Measurements from ENCODE around the gene RASGEF1C. TPM values are rescaled to one million over a fixed set of nuclear protein-coding genes. Genes with fewer than 3 reads are reported as not detected.

Gene RASGEF1C
- total RNA-seq, 1 donor = under 0.01 TPM

- H3K27ac ChIP-seq (ENCODE audit: low read depth, low read length) = no peak overlapping the region
- peaks cover 8% of the 10 kb centered on the region for H4K20me1 ChIP-seq (ENCODE audit: insufficient read depth, low read length)
- DNase-seq (ENCODE audit: insufficient read length, low spot score, missing footprints) = no peak
- peaks cover 28% of the 10 kb centered on the region for H3K27me3 ChIP-seq (ENCODE audit: insufficient read depth, low read length)
- H3K4me2 ChIP-seq (ENCODE audit: insufficient read depth, low read length) = no peak overlapping the region
- no peaks in the 10 kb centered on the region for H3K36me3 ChIP-seq (ENCODE audit: insufficient read depth, low read length)
- H3K4me1 ChIP-seq (ENCODE audit: insufficient read depth, low read length) = peaks cover 13% of the 10 kb centered on the region
- H3K9me3 ChIP-seq (ENCODE audit: low read depth, low read length) = no peaks in the 10 kb centered on the region
- TF ChIP-seq, protein P1, sequence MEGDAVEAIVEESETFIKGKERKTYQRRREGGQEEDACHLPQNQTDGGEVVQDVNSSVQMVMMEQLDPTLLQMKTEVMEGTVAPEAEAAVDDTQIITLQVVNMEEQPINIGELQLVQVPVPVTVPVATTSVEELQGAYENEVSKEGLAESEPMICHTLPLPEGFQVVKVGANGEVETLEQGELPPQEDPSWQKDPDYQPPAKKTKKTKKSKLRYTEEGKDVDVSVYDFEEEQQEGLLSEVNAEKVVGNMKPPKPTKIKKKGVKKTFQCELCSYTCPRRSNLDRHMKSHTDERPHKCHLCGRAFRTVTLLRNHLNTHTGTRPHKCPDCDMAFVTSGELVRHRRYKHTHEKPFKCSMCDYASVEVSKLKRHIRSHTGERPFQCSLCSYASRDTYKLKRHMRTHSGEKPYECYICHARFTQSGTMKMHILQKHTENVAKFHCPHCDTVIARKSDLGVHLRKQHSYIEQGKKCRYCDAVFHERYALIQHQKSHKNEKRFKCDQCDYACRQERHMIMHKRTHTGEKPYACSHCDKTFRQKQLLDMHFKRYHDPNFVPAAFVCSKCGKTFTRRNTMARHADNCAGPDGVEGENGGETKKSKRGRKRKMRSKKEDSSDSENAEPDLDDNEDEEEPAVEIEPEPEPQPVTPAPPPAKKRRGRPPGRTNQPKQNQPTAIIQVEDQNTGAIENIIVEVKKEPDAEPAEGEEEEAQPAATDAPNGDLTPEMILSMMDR (IDR thresholded peaks at IDR 0.05; ENCODE audit: extremely low read depth, low read depth, low read length) = no peak
- peaks cover 13% of the 10 kb centered on the region for H3K79me2 ChIP-seq (ENCODE audit: insufficient read depth, low read length)
- H2AFZ ChIP-seq (ENCODE audit: low read length) = no peak overlapping the region
- no peak overlapping the region for H3K4me3 ChIP-seq (ENCODE audit: insufficient read depth, low read length)
Observed at GRCh38 chr5:180074462-180074861, 134.5 kb downstream of the RASGEF1C start.

- H3K4me1 ChIP-seq (ENCODE audit: insufficient read depth, low read length) = peaks cover 13% of the 10 kb centered on the region
- peaks cover 23% of the 10 kb centered on the region for H3K79me2 ChIP-seq (ENCODE audit: insufficient read depth, low read length)
- no peak overlapping the region for H3K4me3 ChIP-seq (ENCODE audit: insufficient read depth, low read length)
- DNase-seq (ENCODE audit: insufficient read length, low spot score, missing footprints) = no peak
- H4K20me1 ChIP-seq (ENCODE audit: insufficient read depth, low read length) = peaks cover 8% of the 10 kb centered on the region
- H3K9me3 ChIP-seq (ENCODE audit: low read depth, low read length) = no peaks in the 10 kb centered on the region
- TF ChIP-seq, protein P1 (IDR thresholded peaks at IDR 0.05; ENCODE audit: extremely low read depth, low read depth, low read length) = no peak
- H3K36me3 ChIP-seq (ENCODE audit: insufficient read depth, low read length) = no peaks in the 10 kb centered on the region
- no peak overlapping the region for H3K27ac ChIP-seq (ENCODE audit: low read depth, low read length)
- peaks cover 18% of the 10 kb centered on the region for H3K27me3 ChIP-seq (ENCODE audit: insufficient read depth, low read length)
- no peak overlapping the region for H3K4me2 ChIP-seq (ENCODE audit: insufficient read depth, low read length)
- H2AFZ ChIP-seq (ENCODE audit: low read length) = peak overlapping the region; percentile 0
Observed at GRCh38 chr5:180072556-180072955, 136.5 kb downstream of the RASGEF1C start.

- H3K4me1 ChIP-seq (ENCODE audit: insufficient read depth, low read length) = peaks cover 13% of the 10 kb centered on the region
- no peak for DNase-seq (ENCODE audit: insufficient read length, low spot score, missing footprints)
- H3K4me3 ChIP-seq (ENCODE audit: insufficient read depth, low read length) = peak overlapping the region; percentile 83
- peak overlapping the region; percentile 0 for H2AFZ ChIP-seq (ENCODE audit: low read length)
- H3K27me3 ChIP-seq (ENCODE audit: insufficient read depth, low read length) = peaks cover 18% of the 10 kb centered on the region
- peaks cover 24% of the 10 kb centered on the region for H3K79me2 ChIP-seq (ENCODE audit: insufficient read depth, low read length)
- no peaks in the 10 kb centered on the region for H3K9me3 ChIP-seq (ENCODE audit: low read depth, low read length)
- TF ChIP-seq, protein P1 (IDR thresholded peaks at IDR 0.05; ENCODE audit: extremely low read depth, low read depth, low read length) = no peak
- peaks cover 8% of the 10 kb centered on the region for H4K20me1 ChIP-seq (ENCODE audit: insufficient read depth, low read length)
- no peak overlapping the region for H3K4me2 ChIP-seq (ENCODE audit: insufficient read depth, low read length)
- no peaks in the 10 kb centered on the region for H3K36me3 ChIP-seq (ENCODE audit: insufficient read depth, low read length)
- no peak overlapping the region for H3K27ac ChIP-seq (ENCODE audit: low read depth, low read length)
Observed at GRCh38 chr5:180072256-180072548, 136.8 kb downstream of the RASGEF1C start.

- H3K79me2 ChIP-seq (ENCODE audit: insufficient read depth, low read length) = peaks cover 27% of the 10 kb centered on the region
- H3K4me1 ChIP-seq (ENCODE audit: insufficient read depth, low read length) = peaks cover 13% of the 10 kb centered on the region
- H4K20me1 ChIP-seq (ENCODE audit: insufficient read depth, low read length) = peaks cover 8% of the 10 kb centered on the region
- peak within 1 kb of the TSS; percentile 83 for H3K4me3 ChIP-seq (ENCODE audit: insufficient read depth, low read length)
- peaks cover 18% of the 10 kb centered on the region for H3K27me3 ChIP-seq (ENCODE audit: insufficient read depth, low read length)
- peak within 1 kb of the TSS; percentile 93 for H3K4me2 ChIP-seq (ENCODE audit: insufficient read depth, low read length)
- H3K36me3 ChIP-seq (ENCODE audit: insufficient read depth, low read length) = no peaks in the 10 kb centered on the region
- H2AFZ ChIP-seq (ENCODE audit: low read length) = peak within 1 kb of the TSS; percentile 92
- DNase-seq (ENCODE audit: insufficient read length, low spot score, missing footprints) = peak; percentile 99
- TF ChIP-seq, protein P1 (IDR thresholded peaks at IDR 0.05; ENCODE audit: extremely low read depth, low read depth, low read length) = no peak
- no peaks in the 10 kb centered on the region for H3K9me3 ChIP-seq (ENCODE audit: low read depth, low read length)
- peak within 1 kb of the TSS; percentile 63 for H3K27ac ChIP-seq (ENCODE audit: low read depth, low read length)
Observed at GRCh38 chr5:180071531-180072255, 137.3 kb downstream of the RASGEF1C start, which contains the start of gene RNF130. Gene RNF130 (minus strand): TSS chr5:180071759. CDS start chr5:180071702, 57 bp downstream.
